Smooth muscle cell of the brain vasculature (primary cell): Measurements from ENCODE around the gene CNIH2.
"Not testable (repeated sequence)": the region's sequence is repeated elsewhere in the genome, so short reads cannot be mapped to it uniquely, and the experiment has no call there.

ENCODE experiments used
- DNase-seq: peaks from one replicate; pipeline ENCODE4 v3.0.0-alpha.2; 2012; ENCODE audit warnings: low read depth, low spot score

Gene CNIH2

GRCh38 chr11:66277471-66278362 lies at the start of gene CNIH2:
CNIH2 (plus strand) TSS chr11:66278175; CDS start chr11:66278457, 282 bp downstream.
- no peak for DNase-seq

DNA sequence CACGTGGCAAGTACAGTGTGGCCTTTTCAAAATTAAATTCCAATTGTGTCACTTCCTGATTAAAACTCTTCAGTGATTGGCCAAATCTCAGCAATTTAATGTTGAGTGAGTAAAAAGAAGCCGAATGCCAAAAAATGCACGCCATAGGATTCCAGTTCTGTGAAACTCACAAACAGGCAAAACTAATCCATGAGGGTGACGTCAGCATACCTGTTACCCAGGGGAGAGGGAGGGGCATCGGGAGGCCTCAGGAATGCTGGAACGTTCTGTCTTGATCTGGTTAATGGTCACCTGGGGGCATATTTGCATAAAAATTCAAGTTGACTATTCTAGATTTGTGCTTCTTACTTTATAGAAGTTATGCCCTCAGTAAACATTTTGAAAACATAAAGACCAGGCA lies 49.5 kb upstream of the CNIH2 start:
- no peak for DNase-seq

- DNase-seq, result no peak
These were observed 47.8 kb upstream of the CNIH2 start for GRCh38 chr11:66230156-66230555.

DNA sequence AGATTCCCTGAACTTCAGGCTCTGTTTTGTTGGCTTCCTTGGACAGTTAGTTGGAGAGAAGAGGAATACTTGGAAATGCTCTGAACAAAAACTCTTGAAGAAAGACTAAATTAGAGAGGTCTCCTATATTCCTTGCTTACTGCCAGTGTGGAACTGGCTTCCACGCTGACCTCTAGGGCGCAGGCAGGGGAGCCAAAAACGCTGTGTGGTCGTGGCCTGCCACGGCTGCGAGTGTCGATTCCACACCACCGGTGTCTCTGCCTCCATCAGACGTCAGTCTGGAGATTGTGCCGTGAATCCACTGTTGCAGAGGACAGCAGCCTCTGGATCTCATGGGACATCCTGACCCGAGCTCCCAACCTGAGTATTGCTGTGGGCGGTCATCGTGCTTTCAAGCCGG lies 47.0 kb upstream of the CNIH2 start:
- no peak for DNase-seq

GRCh38 chr11:66231561-66231960 lies 46.4 kb upstream of the CNIH2 start:
- no peak for DNase-seq

- no peak for DNase-seq
These were observed 45.2 kb upstream of the CNIH2 start for GRCh38 chr11:66232769-66233168.

GRCh38 chr11:66233301-66233700 lies 44.7 kb upstream of the CNIH2 start:
- no peak for DNase-seq

DNA sequence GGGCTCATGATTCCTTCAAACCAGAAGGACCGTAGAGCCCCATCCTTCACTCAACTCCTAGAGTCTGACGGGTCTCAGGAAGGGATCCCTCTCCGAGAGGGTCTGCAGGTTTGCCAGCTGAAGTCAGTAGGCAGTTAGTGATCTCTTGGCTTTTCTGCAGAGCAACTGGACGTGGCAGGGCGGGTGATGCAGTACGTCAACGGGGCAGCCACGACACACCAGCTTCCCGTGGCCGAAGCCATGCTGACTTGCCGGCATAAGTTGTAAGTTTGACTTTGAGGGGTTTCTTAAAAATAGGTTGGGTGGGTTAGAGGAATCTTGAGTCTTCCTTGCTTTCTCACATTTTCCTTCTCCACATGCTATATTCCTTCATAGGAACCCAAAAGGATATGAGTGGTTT lies 42.8 kb upstream of the CNIH2 start:
- DNase-seq, result no peak

GRCh38 chr11:66237867-66238266 lies 40.1 kb upstream of the CNIH2 start:
- no peak for DNase-seq

DNA sequence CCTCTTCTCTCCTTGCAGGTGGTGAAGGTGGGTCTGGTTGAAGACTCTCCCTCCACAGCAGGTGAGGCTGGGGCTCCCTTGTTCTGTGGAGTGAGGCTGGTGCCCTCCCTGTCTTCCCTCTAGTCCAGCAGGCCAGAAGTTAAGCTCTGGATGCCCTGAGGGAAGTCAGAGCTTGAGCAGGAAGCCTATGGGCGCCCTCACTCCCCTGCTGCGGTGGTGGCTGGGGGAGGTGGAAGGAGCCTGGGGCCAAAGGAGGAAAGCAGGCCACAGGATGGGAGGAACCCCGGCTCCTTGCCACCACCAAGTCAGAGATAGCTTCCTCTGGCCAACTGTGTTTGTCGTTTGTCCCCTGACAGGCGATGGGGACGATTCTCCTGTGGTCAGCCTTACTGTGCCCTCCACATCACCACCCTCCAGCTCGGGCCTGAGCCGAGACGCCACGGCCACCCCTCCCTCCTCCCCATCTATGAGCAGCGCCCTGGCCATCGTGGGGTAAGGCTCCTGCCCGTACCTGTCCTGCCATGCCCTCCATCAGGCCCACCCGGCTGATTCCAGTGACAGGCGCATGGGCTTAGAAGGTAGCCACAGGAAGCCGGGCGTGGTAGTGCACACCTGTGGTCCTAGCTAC lies 39.1 kb upstream of the CNIH2 start:
- no peak for DNase-seq

GRCh38 chr11:66239511-66239910 lies 38.5 kb upstream of the CNIH2 start:
- DNase-seq, result no peak

- DNase-seq, result no peak
These were observed 37.8 kb upstream of the CNIH2 start for GRCh38 chr11:66239998-66240780.

GRCh38 chr11:66240781-66241136 lies 37.2 kb upstream of the CNIH2 start:
- no peak for DNase-seq

GRCh38 chr11:66242095-66242765 lies 35.7 kb upstream of the CNIH2 start:
- no peak for DNase-seq

GRCh38 chr11:66243782-66244535 lies 34.0 kb upstream of the CNIH2 start:
- no peak for DNase-seq

- DNase-seq, result no peak
These were observed 30.7 kb upstream of the CNIH2 start for GRCh38 chr11:66247295-66247694.

GRCh38 chr11:66247801-66248200 lies 30.2 kb upstream of the CNIH2 start:
- no peak for DNase-seq

- no peak for DNase-seq
These were observed 29.1 kb upstream of the CNIH2 start for GRCh38 chr11:66248903-66249302.

- DNase-seq, result no peak
These were observed 26.2 kb upstream of the CNIH2 start for GRCh38 chr11:66251809-66252208.

- not testable (repeated sequence) for DNase-seq
These were observed 24.9 kb upstream of the CNIH2 start for GRCh38 chr11:66253081-66253480.

DNA sequence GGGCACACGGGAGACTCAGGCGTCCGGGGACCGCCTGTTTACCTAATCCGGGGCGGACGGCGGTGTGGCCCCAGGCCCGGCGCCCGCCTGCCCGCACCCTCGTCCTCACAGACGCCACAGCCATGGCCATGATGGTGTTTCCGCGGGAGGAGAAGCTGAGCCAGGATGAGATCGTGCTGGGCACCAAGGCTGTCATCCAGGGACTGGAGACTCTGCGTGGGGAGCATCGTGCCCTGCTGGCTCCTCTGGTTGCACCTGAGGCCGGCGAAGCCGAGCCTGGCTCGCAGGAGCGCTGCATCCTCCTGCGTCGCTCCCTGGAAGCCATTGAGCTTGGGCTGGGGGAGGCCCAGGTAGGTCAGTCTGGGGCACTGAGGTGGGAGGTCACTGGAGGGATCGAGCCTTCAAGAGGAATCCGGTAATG lies 19.5 kb upstream of the CNIH2 start:
- no peak for DNase-seq
